Heart left ventricle (tissue), 13 donors: ENCODE results near the gene RNF213.

Experiments
- CTCF ChIP-seq, 12 donors: fragments of 200-600 bp; sonication (generic) in 4 of 12; IDR thresholded peaks; one replicate each; pipeline versions ENCODE4 v1.5.0 to v1.8.0; 2018 to 2022; ENCODE audit warnings: antibody characterized with exemption in 12 of 12, mild to moderate bottlenecking in 5 of 12
- POLR2A ChIP-seq, 2 donors: fragments of 450-650 bp; IDR thresholded peaks; one replicate each; pipeline ENCODE4 v1.6.1; 2017; ENCODE audit warnings: antibody characterized with exemption in 2 of 2, mild to moderate bottlenecking in 2 of 2, moderate library complexity in 2 of 2
- donor health status: ischemic (EF 13 %, LVEDD 7.1; RV severe dilation, severe dysfunction).
- donor health status: DM: no; HTN: yes; CAD: no.
- donor health status: DM: no; HTN: no; CAD: no.
- donor health status: ischemic (EF 25% LVEDD 6.9; RV normal size, moderate dysfunction).
- donor health status: ischemic (EF 25% LVEDD 5.7; RV mildly dilated, moderate dysfunction).
- donor health status: ischemic (EF 35%, LVEDD 5.7; RV mildly dilated, moderate dysfunction).
- donor health status: nonischemic (EF 11% LVEDD 7.7; RV severe dilation, severe dysfunction).
- donor health status: DM: yes; HTN: yes; CAD: no.
- donor health status: PGD.
- donor health status: ischemic (EF 29% LVEDD 5.4; RV normal size, mild dysfunction).
- donor health status: nonischemic (EF 23%, LVEDD 6.1; RV moderate dilation, normal function).

- TF ChIP-seq CTCF (IDR thresholded peaks at IDR 0.05) (no peak), POLR2A (IDR thresholded peaks at IDR 0.05) (no peak)
These were observed 33.6 kb downstream of the RNF213 start for GRCh38 chr17:80294210-80294609.
